Activated CD4-positive, alpha-beta T cell treated with anti-CD3 and anti-CD28 coated beads, Interleukin-2, amount 50 U/mL, for 4 hours (primary cell): ENCODE results near the gene ENOX2.
"Not testable (repeated sequence)": the region's sequence is repeated elsewhere in the genome, so short reads cannot be mapped to it uniquely, and the experiment has no call there.

Source experiments
- DNase-seq, 2 experiments: peaks; one replicate each; pipeline ENCODE4 v3.0.0-alpha.2; 2020

ENOX2 gene

GRCh38 chrX:130902783-130903613 is at the start of gene ENOX2:
Gene ENOX2, minus strand, starts transcription at chrX:130903209. Its CDS starts 199,993 bp downstream, at chrX:130703216.
- DNase-seq, result peak; percentile 67 to 70

- DNase-seq, result no peak
These were observed 49.4 kb upstream of the ENOX2 start for GRCh38 chrX:130952266-130953043.

GRCh38 chrX:130944230-130944629 is 41.2 kb upstream of the ENOX2 start:
- no peak for DNase-seq

GRCh38 chrX:130937101-130937500 is 34.1 kb upstream of the ENOX2 start:
- DNase-seq, result no peak

- DNase-seq, result no peak
These were observed 30.3 kb upstream of the ENOX2 start for GRCh38 chrX:130933358-130933757.

GRCh38 chrX:130920405-130920804 is 17.4 kb upstream of the ENOX2 start:
- DNase-seq, result not testable (repeated sequence)

GRCh38 chrX:130919676-130920075 is 16.7 kb upstream of the ENOX2 start:
- not testable (repeated sequence) for DNase-seq

- DNase-seq, result not testable (repeated sequence)
These were observed 15.5 kb upstream of the ENOX2 start for GRCh38 chrX:130918498-130918897.

- peak; percentile 12 to 13 for DNase-seq
These were observed 13.8 kb upstream of the ENOX2 start for GRCh38 chrX:130916636-130917422.

GRCh38 chrX:130915302-130915701 is 12.3 kb upstream of the ENOX2 start:
- DNase-seq, result no peak

- no peak for DNase-seq
These were observed 6.6 kb upstream of the ENOX2 start for GRCh38 chrX:130909469-130910136.

GRCh38 chrX:130906776-130907175 is 3.8 kb upstream of the ENOX2 start:
- DNase-seq, result no peak

- DNase-seq, result no peak
These were observed 595 bp downstream of the ENOX2 start for GRCh38 chrX:130902446-130902782.

- no peak for DNase-seq
These were observed 6.1 kb downstream of the ENOX2 start for GRCh38 chrX:130896802-130897501.

- no peak for DNase-seq
These were observed 7.0 kb downstream of the ENOX2 start for GRCh38 chrX:130896026-130896425.

- DNase-seq, result no peak
These were observed 7.7 kb downstream of the ENOX2 start for GRCh38 chrX:130895299-130895698.

- no peak for DNase-seq
These were observed 9.5 kb downstream of the ENOX2 start for GRCh38 chrX:130893356-130894085.

GRCh38 chrX:130887376-130887775 is 15.6 kb downstream of the ENOX2 start:
- DNase-seq, result no peak

GRCh38 chrX:130885996-130886395 is 17.0 kb downstream of the ENOX2 start:
- no peak for DNase-seq

- DNase-seq, result no peak
These were observed 17.5 kb downstream of the ENOX2 start for GRCh38 chrX:130885508-130885907.

GRCh38 chrX:130884627-130885026 is 18.4 kb downstream of the ENOX2 start:
- DNase-seq, result no peak
